ENCODE data around the gene CD34.
"Not testable (repeated sequence)": the region's sequence is repeated elsewhere in the genome, so short reads cannot be mapped to it uniquely, and the experiment has no call there.

The CD34 gene

DNA sequence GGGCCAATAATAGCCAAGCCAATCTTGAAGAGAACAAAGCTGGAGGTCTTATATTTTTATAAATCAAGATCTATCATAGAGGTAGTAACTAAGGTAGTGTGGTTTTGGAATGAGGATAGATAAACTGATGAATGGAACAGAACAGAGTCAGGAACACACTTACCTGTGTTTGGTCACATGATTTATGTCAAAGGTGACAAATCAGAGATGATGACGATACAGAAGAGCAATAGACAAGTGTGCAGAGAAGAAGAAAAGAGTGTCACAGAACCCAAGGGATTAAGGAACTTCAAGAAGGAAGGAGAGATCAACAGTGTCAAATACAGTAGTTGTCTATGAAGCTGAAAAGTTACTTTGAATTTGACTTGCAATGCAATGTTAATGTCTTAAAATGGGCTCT lies 16.1 kb upstream of the CD34 start:
- Histone ChIP-seq H2BK5ac (ENCODE audit: low read depth, low read length, poor library complexity) (no peak overlapping the region), H3K79me2 (ENCODE audit: control insufficient read depth, insufficient read depth, low read length, poor library complexity) (no peaks in the 10 kb centered on the region), H3K79me1 (ENCODE audit: low read length) (no peaks in the 10 kb centered on the region), H3K18ac (ENCODE audit: low read length) (no peak overlapping the region), H3K9ac (ENCODE audit: low read length) (no peak overlapping the region), H3K27me3 (ENCODE audit: insufficient read depth, low read length) (no peaks in the 10 kb centered on the region), H2AK5ac (ENCODE audit: low read length) (no peak overlapping the region), H3K9me3 (ENCODE audit: insufficient read depth, low read depth, low read length) (no peaks in the 10 kb centered on the region), H3K14ac (ENCODE audit: low read length) (no peak overlapping the region), H3K27ac (ENCODE audit: low read depth, low read length) (no peak overlapping the region), H3K23ac (ENCODE audit: low read length) (no peak overlapping the region), H3K4me1 (ENCODE audit: control insufficient read depth in 1 of 2, insufficient read depth in 2 of 2, low read length in 2 of 2) (no peaks in the 10 kb centered on the region), H4K91ac (ENCODE audit: low read depth, low read length) (no peak overlapping the region), H3K4me2 (ENCODE audit: low read length) (no peak overlapping the region), H2BK120ac (ENCODE audit: insufficient read depth, low read length, poor library complexity) (no peak overlapping the region), H2BK12ac (ENCODE audit: low read length) (no peak overlapping the region), H4K12ac (ENCODE audit: low read depth, low read length) (no peak overlapping the region), H4K8ac (ENCODE audit: low read depth, low read length) (no peak overlapping the region), H3K36me3 (ENCODE audit: control insufficient read depth in 1 of 2, insufficient read depth in 2 of 2, low read length in 2 of 2) (no peaks in the 10 kb centered on the region), H2AFZ (ENCODE audit: insufficient read depth, low read length, poor library complexity) (no peak overlapping the region), H3K4ac (ENCODE audit: low read depth, low read length) (no peak overlapping the region), H3K4me3 (ENCODE audit: low read depth, low read length) (no peak overlapping the region)
- DNase-seq, result no peak
- no CpG with 5 or more reads among the region's 1 CpG for WGBS (ENCODE audit: extremely low coverage, insufficient coverage, insufficient read length)

- H2BK12ac ChIP-seq (ENCODE audit: low read length); H2BK5ac ChIP-seq (ENCODE audit: low read depth, low read length, poor library complexity); DNase-seq; H3K4me1 ChIP-seq (ENCODE audit: control insufficient read depth in 1 of 2, insufficient read depth in 2 of 2, low read length in 2 of 2); H3K27me3 ChIP-seq (ENCODE audit: insufficient read depth, low read length); H3K4ac ChIP-seq (ENCODE audit: low read depth, low read length); H3K9ac ChIP-seq (ENCODE audit: low read length); H3K36me3 ChIP-seq (ENCODE audit: control insufficient read depth in 1 of 2, insufficient read depth in 2 of 2, low read length in 2 of 2); H3K23ac ChIP-seq (ENCODE audit: low read length); H3K79me1 ChIP-seq (ENCODE audit: low read length); H3K9me3 ChIP-seq (ENCODE audit: insufficient read depth, low read depth, low read length); H4K91ac ChIP-seq (ENCODE audit: low read depth, low read length); H3K4me2 ChIP-seq (ENCODE audit: low read length); H4K12ac ChIP-seq (ENCODE audit: low read depth, low read length); H3K18ac ChIP-seq (ENCODE audit: low read length); H3K4me3 ChIP-seq (ENCODE audit: low read depth, low read length); H2AK5ac ChIP-seq (ENCODE audit: low read length); H2BK120ac ChIP-seq (ENCODE audit: insufficient read depth, low read length, poor library complexity); H3K27ac ChIP-seq (ENCODE audit: low read depth, low read length); H2AFZ ChIP-seq (ENCODE audit: insufficient read depth, low read length, poor library complexity); H4K8ac ChIP-seq (ENCODE audit: low read depth, low read length); H3K14ac ChIP-seq (ENCODE audit: low read length); H3K79me2 ChIP-seq (ENCODE audit: control insufficient read depth, insufficient read depth, low read length, poor library complexity): not testable (repeated sequence)
- WGBS (ENCODE audit: extremely low coverage, insufficient coverage, insufficient read length), result no CpG with 5 or more reads among the region's 3 CpGs
Observed at GRCh38 chr1:207925969-207926368, 15.0 kb upstream of the CD34 start.

DNA sequence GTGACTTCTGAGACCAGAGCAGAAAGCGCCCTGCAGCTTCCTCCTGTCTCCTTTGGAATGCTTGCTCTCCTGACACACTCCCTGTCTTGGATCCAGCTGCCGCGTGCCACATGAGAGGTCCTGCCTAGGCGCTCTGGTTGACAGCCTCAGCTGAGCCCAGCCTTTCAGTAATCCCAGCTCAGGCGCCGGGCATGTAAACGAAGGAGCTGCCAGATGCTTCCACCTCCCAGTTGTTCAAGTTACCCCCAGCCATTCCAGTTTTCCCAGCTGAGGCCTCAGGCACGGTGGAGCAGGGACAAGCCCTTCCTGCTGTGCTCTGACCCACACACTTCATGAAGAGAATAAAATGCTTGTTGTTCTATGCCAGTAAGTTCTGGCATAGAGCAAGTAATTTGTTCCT lies 14.3 kb upstream of the CD34 start:
- Histone ChIP-seq H3K18ac (ENCODE audit: low read length) (no peak overlapping the region), H3K9ac (ENCODE audit: low read length) (no peak overlapping the region), H4K8ac (ENCODE audit: low read depth, low read length) (no peak overlapping the region), H3K9me3 (ENCODE audit: insufficient read depth, low read depth, low read length) (no peaks in the 10 kb centered on the region), H2BK12ac (ENCODE audit: low read length) (no peak overlapping the region), H3K36me3 (ENCODE audit: control insufficient read depth in 1 of 2, insufficient read depth in 2 of 2, low read length in 2 of 2) (no peaks in the 10 kb centered on the region), H2AFZ (ENCODE audit: insufficient read depth, low read length, poor library complexity) (peak overlapping the region; percentile 11), H3K27ac (ENCODE audit: low read depth, low read length) (no peak overlapping the region), H3K4me1 (ENCODE audit: control insufficient read depth in 1 of 2, insufficient read depth in 2 of 2, low read length in 2 of 2) (no peaks in the 10 kb centered on the region), H3K4ac (ENCODE audit: low read depth, low read length) (no peak overlapping the region), H2BK5ac (ENCODE audit: low read depth, low read length, poor library complexity) (no peak overlapping the region), H2BK120ac (ENCODE audit: insufficient read depth, low read length, poor library complexity) (no peak overlapping the region), H3K79me2 (ENCODE audit: control insufficient read depth, insufficient read depth, low read length, poor library complexity) (no peaks in the 10 kb centered on the region), H3K27me3 (ENCODE audit: insufficient read depth, low read length) (no peaks in the 10 kb centered on the region), H3K4me2 (ENCODE audit: low read length) (no peak overlapping the region), H3K4me3 (ENCODE audit: low read depth, low read length) (no peak overlapping the region), H3K79me1 (ENCODE audit: low read length) (no peaks in the 10 kb centered on the region), H3K14ac (ENCODE audit: low read length) (no peak overlapping the region), H4K91ac (ENCODE audit: low read depth, low read length) (no peak overlapping the region), H4K12ac (ENCODE audit: low read depth, low read length) (no peak overlapping the region), H3K23ac (ENCODE audit: low read length) (no peak overlapping the region), H2AK5ac (ENCODE audit: low read length) (no peak overlapping the region)
- DNase-seq, result peak; percentile 38 to 55
- no CpG with 5 or more reads among the region's 8 CpGs for WGBS (ENCODE audit: extremely low coverage, insufficient coverage, insufficient read length)

DNA sequence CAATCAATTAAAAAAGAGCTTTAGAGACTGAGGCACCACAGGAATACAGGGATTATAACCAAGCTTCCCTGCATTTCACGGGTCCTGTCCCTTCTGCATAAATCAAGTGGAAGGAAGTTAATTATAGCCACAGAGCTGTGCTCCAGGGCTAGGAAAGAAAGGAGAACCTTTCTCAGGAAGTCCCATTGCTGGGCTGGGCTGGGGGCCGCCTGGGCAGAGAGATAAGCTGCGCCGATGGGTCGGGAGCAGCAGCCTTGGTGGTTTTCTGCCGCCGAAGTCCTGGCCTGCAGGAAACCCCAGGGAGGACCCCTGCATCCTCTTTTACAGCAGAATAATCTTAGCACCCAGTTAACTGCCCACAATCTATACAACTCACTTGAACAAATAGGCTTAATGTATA lies 12.6 kb upstream of the CD34 start:
- no peak overlapping the region for H3K27ac ChIP-seq (ENCODE audit: low read depth, low read length)
- H3K27me3 ChIP-seq (ENCODE audit: insufficient read depth, low read length), result no peaks in the 10 kb centered on the region

More for the DNA sequence above, 12.6 kb upstream of the CD34 start:
- H2BK12ac ChIP-seq (ENCODE audit: low read length), result no peak overlapping the region
- no peak overlapping the region for H2BK5ac ChIP-seq (ENCODE audit: low read depth, low read length, poor library complexity)
- no peak overlapping the region for H3K4ac ChIP-seq (ENCODE audit: low read depth, low read length)
- no peak overlapping the region for H4K8ac ChIP-seq (ENCODE audit: low read depth, low read length)
- no peak overlapping the region for H3K4me2 ChIP-seq (ENCODE audit: low read length)
- H4K12ac ChIP-seq (ENCODE audit: low read depth, low read length), result no peak overlapping the region
- no peak overlapping the region for H2AFZ ChIP-seq (ENCODE audit: insufficient read depth, low read length, poor library complexity)
- no peak overlapping the region for H2AK5ac ChIP-seq (ENCODE audit: low read length)
- H2BK120ac ChIP-seq (ENCODE audit: insufficient read depth, low read length, poor library complexity), result no peak overlapping the region
- H3K9me3 ChIP-seq (ENCODE audit: insufficient read depth, low read depth, low read length), result no peaks in the 10 kb centered on the region
- DNase-seq, result no peak
- H3K79me2 ChIP-seq (ENCODE audit: control insufficient read depth, insufficient read depth, low read length, poor library complexity), result no peaks in the 10 kb centered on the region
- H3K9ac ChIP-seq (ENCODE audit: low read length), result no peak overlapping the region
- no peaks in the 10 kb centered on the region for H3K36me3 ChIP-seq (ENCODE audit: control insufficient read depth in 1 of 2, insufficient read depth in 2 of 2, low read length in 2 of 2)
- no peak overlapping the region for H3K23ac ChIP-seq (ENCODE audit: low read length)
- no peaks in the 10 kb centered on the region for H3K79me1 ChIP-seq (ENCODE audit: low read length)
- no peak overlapping the region for H3K18ac ChIP-seq (ENCODE audit: low read length)
- H3K14ac ChIP-seq (ENCODE audit: low read length), result no peak overlapping the region
- no peak overlapping the region for H3K4me3 ChIP-seq (ENCODE audit: low read depth, low read length)
- no CpG with 5 or more reads among the region's 7 CpGs for WGBS (ENCODE audit: extremely low coverage, insufficient coverage, insufficient read length)
- no peaks in the 10 kb centered on the region for H3K4me1 ChIP-seq (ENCODE audit: control insufficient read depth in 1 of 2, insufficient read depth in 2 of 2, low read length in 2 of 2)
- H4K91ac ChIP-seq (ENCODE audit: low read depth, low read length), result no peak overlapping the region

Data from trophoblast cell (in vitro differentiated cells and primary cell).